ENCODE results near the gene PRICKLE1. TPM values are rescaled to one million over a fixed set of nuclear protein-coding genes. Genes with fewer than 3 reads are reported as not detected.

The PRICKLE1 gene
- total RNA-seq, 1 donor from 2014 or later, result 30.6 TPM

GRCh38 chr12:42504049-42504448, 85.5 kb downstream of the PRICKLE1 start:
- Mint-ChIP-seq H3K4me1 (ENCODE audit: unreplicated experiment) (peaks cover 12% of the 10 kb centered on the region), H3K4me3 (ENCODE audit: unreplicated experiment) (no peak overlapping the region), H3K9me3 (ENCODE audit: unreplicated experiment) (no peaks in the 10 kb centered on the region)

GRCh38 chr12:42502682-42503081, 86.9 kb downstream of the PRICKLE1 start:
- peaks cover 11% of the 10 kb centered on the region for H3K4me1 Mint-ChIP-seq (ENCODE audit: unreplicated experiment)

More at GRCh38 chr12:42504049-42504448, 85.5 kb downstream of the PRICKLE1 start:
- H3K27ac Mint-ChIP-seq (ENCODE audit: unreplicated experiment), result no peak overlapping the region
- TF ChIP-seq CTCF (IDR thresholded peaks at IDR 0.05), result no peak
- H3K27me3 Mint-ChIP-seq (ENCODE audit: unreplicated experiment), result no peaks in the 10 kb centered on the region
- no peaks in the 10 kb centered on the region for H3K36me3 Mint-ChIP-seq (ENCODE audit: unreplicated experiment)
- no peak for DNase-seq (ENCODE audit: extremely low spot score, unreplicated experiment)

GRCh38 chr12:42498549-42499247, 90.8 kb downstream of the PRICKLE1 start:
- no peak for TF ChIP-seq CTCF (IDR thresholded peaks at IDR 0.05)

More at GRCh38 chr12:42502682-42503081, 86.9 kb downstream of the PRICKLE1 start:
- Mint-ChIP-seq H3K9me3 (ENCODE audit: unreplicated experiment) (no peaks in the 10 kb centered on the region), H3K4me3 (ENCODE audit: unreplicated experiment) (no peak overlapping the region), H3K27me3 (ENCODE audit: unreplicated experiment) (no peaks in the 10 kb centered on the region), H3K36me3 (ENCODE audit: unreplicated experiment) (no peaks in the 10 kb centered on the region), H3K27ac (ENCODE audit: unreplicated experiment) (peak overlapping the region; percentile 9)
- DNase-seq (ENCODE audit: extremely low spot score, unreplicated experiment), result no peak
- TF ChIP-seq CTCF (IDR thresholded peaks at IDR 0.05), result no peak

GRCh38 chr12:42496886-42497285, 92.7 kb downstream of the PRICKLE1 start:
- Mint-ChIP-seq H3K36me3 (ENCODE audit: unreplicated experiment) (peaks cover 11% of the 10 kb centered on the region), H3K4me3 (ENCODE audit: unreplicated experiment) (no peak overlapping the region), H3K4me1 (ENCODE audit: unreplicated experiment) (no peaks in the 10 kb centered on the region), H3K9me3 (ENCODE audit: unreplicated experiment) (no peaks in the 10 kb centered on the region), H3K27me3 (ENCODE audit: unreplicated experiment) (no peaks in the 10 kb centered on the region), H3K27ac (ENCODE audit: unreplicated experiment) (no peak overlapping the region)
- no peak for DNase-seq (ENCODE audit: extremely low spot score, unreplicated experiment)
- no peak for TF ChIP-seq CTCF (IDR thresholded peaks at IDR 0.05)

More at GRCh38 chr12:42498549-42499247, 90.8 kb downstream of the PRICKLE1 start:
- Mint-ChIP-seq H3K27me3 (ENCODE audit: unreplicated experiment) (no peaks in the 10 kb centered on the region), H3K27ac (ENCODE audit: unreplicated experiment) (no peak overlapping the region), H3K9me3 (ENCODE audit: unreplicated experiment) (no peaks in the 10 kb centered on the region), H3K4me1 (ENCODE audit: unreplicated experiment) (peaks cover 3% of the 10 kb centered on the region), H3K4me3 (ENCODE audit: unreplicated experiment) (no peak overlapping the region), H3K36me3 (ENCODE audit: unreplicated experiment) (peaks cover 11% of the 10 kb centered on the region)
- DNase-seq (ENCODE audit: extremely low spot score, unreplicated experiment), result no peak

- no peaks in the 10 kb centered on the region for H3K9me3 Mint-ChIP-seq (ENCODE audit: unreplicated experiment)
- no peaks in the 10 kb centered on the region for H3K27me3 Mint-ChIP-seq (ENCODE audit: unreplicated experiment)
- no peak for TF ChIP-seq CTCF (IDR thresholded peaks at IDR 0.05)
- DNase-seq (ENCODE audit: extremely low spot score, unreplicated experiment), result no peak
- no peaks in the 10 kb centered on the region for H3K4me1 Mint-ChIP-seq (ENCODE audit: unreplicated experiment)
- H3K4me3 Mint-ChIP-seq (ENCODE audit: unreplicated experiment), result no peak overlapping the region
- peaks cover 11% of the 10 kb centered on the region for H3K36me3 Mint-ChIP-seq (ENCODE audit: unreplicated experiment)
- H3K27ac Mint-ChIP-seq (ENCODE audit: unreplicated experiment), result no peak overlapping the region
Observed at GRCh38 chr12:42495244-42495643, 94.3 kb downstream of the PRICKLE1 start.
